OCI-LY1 (cell line): ENCODE measurements around the gene CREG1.

ENCODE experiments used
- H2AFZ ChIP-seq: fragments of 200-600 bp; sonication (generic), shearing (Covaris generic); 2 replicates; pipeline ENCODE4 v1.6.0; 2014; ENCODE audit warnings: antibody characterized with exemption, mild to moderate bottlenecking, low read length
- H3F3A ChIP-seq: fragments of 200-600 bp; sonication (generic), shearing (Covaris generic); 2 replicates; pipeline ENCODE4 v1.6.0; 2014; ENCODE audit warnings: mild to moderate bottlenecking, antibody characterized with exemption, low read length, moderate library complexity; ENCODE audit not compliant: insufficient read depth
- H3K27ac ChIP-seq: fragments of 200-600 bp; sonication (generic); 2 replicates; pipeline ENCODE4 v1.5.1; 2014; ENCODE audit warnings: low read length, mixed run types, mild to moderate bottlenecking, low read depth; ENCODE audit not compliant: poor library complexity, severe bottlenecking
- H3K27me3 ChIP-seq: fragments of 200-600 bp; sonication (generic); 2 replicates; pipeline ENCODE4 v1.6.0; 2014; ENCODE audit warnings: antibody characterized with exemption, mild to moderate bottlenecking, low read length, moderate library complexity; ENCODE audit not compliant: insufficient read depth
- H3K36me3 ChIP-seq: fragments of 200-600 bp; sonication (generic); 2 replicates; pipeline ENCODE4 v1.6.1; 2014; ENCODE audit warnings: mild to moderate bottlenecking, antibody characterized with exemption, low read length, moderate library complexity, mixed read lengths; ENCODE audit not compliant: insufficient read depth
- H3K4me1 ChIP-seq: fragments of 200-600 bp; sonication (generic); 2 replicates; pipeline ENCODE4 v1.5.1; 2014; ENCODE audit warnings: mild to moderate bottlenecking, low read length, moderate library complexity; ENCODE audit not compliant: insufficient read depth, severe bottlenecking
- H3K4me2 ChIP-seq: fragments of 200-600 bp; sonication (generic), shearing (Covaris generic); 2 replicates; pipeline ENCODE4 v1.6.1; 2014; ENCODE audit warnings: low read length
- H3K4me3 ChIP-seq: fragments of 200-600 bp; sonication (generic); 2 replicates; pipeline ENCODE4 v1.5.1; 2014; ENCODE audit warnings: low read length, low read depth, mild to moderate bottlenecking, mixed read lengths; ENCODE audit not compliant: poor library complexity, severe bottlenecking
- H3K79me2 ChIP-seq: fragments of 200-600 bp; shearing (Covaris generic); 2 replicates; pipeline ENCODE4 v1.6.1; 2016; ENCODE audit warnings: mixed run types, low read length, mixed read lengths; ENCODE audit not compliant: insufficient read depth
- H3K9ac ChIP-seq: fragments of 200-600 bp; sonication (generic), shearing (Covaris generic); 2 replicates; pipeline ENCODE4 v1.6.1; 2014; ENCODE audit warnings: mild to moderate bottlenecking, low read length, mixed read lengths
- H3K9me2 ChIP-seq: fragments of 200-600 bp; sonication (generic), shearing (Covaris generic); 2 replicates; pipeline ENCODE4 v1.6.1; 2014; ENCODE audit warnings: low read depth, mild to moderate bottlenecking, low read length, mixed read lengths
- H3K9me3 ChIP-seq: fragments of 200-600 bp; shearing (Covaris generic); 2 replicates; pipeline ENCODE4 v1.6.1; 2014; ENCODE audit warnings: low read length, mixed read lengths
- H4K20me1 ChIP-seq: fragments of 200-600 bp; sonication (generic), shearing (Covaris generic); 2 replicates; pipeline ENCODE4 v1.6.0; 2016; ENCODE audit warnings: mild to moderate bottlenecking, low read length; ENCODE audit not compliant: insufficient read depth
- EZH2 ChIP-seq: fragments of 200-600 bp; sonication (generic), shearing (Covaris generic); IDR thresholded peaks from 2 replicates; pipeline ENCODE4 v1.8.0; 2017; ENCODE audit warnings: borderline replicate concordance, mixed run types, mild to moderate bottlenecking, antibody characterized with exemption, low read length, moderate library complexity, mixed read lengths
- TF ChIP-seq, protein P1 (sequence below): fragments of 200-600 bp; sonication (generic), shearing (Covaris generic); IDR thresholded peaks from 2 replicates; pipeline ENCODE4 v1.5.1; 2017; ENCODE audit warnings: mild to moderate bottlenecking, antibody characterized with exemption, low read length, moderate library complexity, mixed read lengths

Gene CREG1

DNA sequence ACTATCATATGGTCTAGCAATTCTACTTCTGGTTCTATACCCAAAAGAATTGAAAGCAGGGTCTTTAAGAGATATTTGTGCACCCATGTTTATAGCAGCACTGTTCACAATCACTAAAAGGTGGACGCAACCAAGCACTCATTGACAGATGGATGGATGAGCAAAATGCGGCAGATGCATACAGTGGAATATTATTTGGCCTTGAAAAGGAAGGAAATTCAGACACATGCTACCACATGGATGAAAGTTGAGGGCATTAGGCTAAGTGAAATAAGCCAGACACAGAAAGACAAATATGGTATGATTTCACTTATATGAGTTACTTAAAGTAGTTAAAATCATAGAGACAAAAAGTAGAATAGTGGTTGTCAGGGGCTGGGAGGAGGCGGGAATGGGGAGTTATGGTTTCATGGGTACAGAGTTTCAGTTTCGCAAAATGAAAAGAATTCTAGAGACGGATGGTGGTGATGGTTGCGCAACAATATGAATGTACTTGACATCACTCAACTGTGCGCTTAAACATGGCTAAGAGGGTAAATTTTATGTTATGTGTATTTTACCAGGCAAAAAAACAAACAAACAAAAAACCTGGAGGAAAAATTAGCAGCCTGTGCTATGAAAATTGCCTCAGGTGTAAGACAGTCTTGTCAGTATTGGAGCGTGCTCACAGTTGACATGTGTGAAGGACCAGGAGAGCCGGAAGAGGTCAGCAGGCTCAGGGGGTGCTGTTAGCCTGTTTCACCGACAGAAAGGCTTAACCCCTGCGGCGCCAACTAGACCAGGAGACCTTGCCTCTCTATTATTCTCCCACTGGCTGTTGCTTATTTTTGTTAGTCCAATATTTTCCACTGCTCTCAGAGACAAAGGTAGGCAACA, 61.7 kb downstream of the CREG1 start:
- Histone ChIP-seq H3K9me3 (no peaks in the 10 kb centered on the region), H3K9me2 (no peaks in the 10 kb centered on the region), H2AFZ (peak overlapping the region; percentile 53), H3K36me3 (no peaks in the 10 kb centered on the region; the same call in 1 of the 2 replicates), H3K27me3 (no peaks in the 10 kb centered on the region), H3K4me3 (peak overlapping the region; percentile 27), H4K20me1 (no peaks in the 10 kb centered on the region), H3K9ac (peak overlapping the region; percentile 60), H3K4me2 (peak overlapping the region; percentile 54), H3K79me2 (no peaks in the 10 kb centered on the region), H3F3A (no peaks in the 10 kb centered on the region; the same call in 1 of the 2 replicates), H3K27ac (peak overlapping the region; percentile 89), H3K4me1 (peaks cover 60% of the 10 kb centered on the region)
- TF ChIP-seq EZH2, result no peak
- TF ChIP-seq, protein P1, sequence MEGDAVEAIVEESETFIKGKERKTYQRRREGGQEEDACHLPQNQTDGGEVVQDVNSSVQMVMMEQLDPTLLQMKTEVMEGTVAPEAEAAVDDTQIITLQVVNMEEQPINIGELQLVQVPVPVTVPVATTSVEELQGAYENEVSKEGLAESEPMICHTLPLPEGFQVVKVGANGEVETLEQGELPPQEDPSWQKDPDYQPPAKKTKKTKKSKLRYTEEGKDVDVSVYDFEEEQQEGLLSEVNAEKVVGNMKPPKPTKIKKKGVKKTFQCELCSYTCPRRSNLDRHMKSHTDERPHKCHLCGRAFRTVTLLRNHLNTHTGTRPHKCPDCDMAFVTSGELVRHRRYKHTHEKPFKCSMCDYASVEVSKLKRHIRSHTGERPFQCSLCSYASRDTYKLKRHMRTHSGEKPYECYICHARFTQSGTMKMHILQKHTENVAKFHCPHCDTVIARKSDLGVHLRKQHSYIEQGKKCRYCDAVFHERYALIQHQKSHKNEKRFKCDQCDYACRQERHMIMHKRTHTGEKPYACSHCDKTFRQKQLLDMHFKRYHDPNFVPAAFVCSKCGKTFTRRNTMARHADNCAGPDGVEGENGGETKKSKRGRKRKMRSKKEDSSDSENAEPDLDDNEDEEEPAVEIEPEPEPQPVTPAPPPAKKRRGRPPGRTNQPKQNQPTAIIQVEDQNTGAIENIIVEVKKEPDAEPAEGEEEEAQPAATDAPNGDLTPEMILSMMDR, result peak; percentile 9; the same call in 1 of the 2 replicates
